Measurements from ENCODE around the gene TSHZ2.
A peak's percentile ranks its signal among the peaks of the same experiment; 100 is the strongest.

TSHZ2 gene

DNA sequence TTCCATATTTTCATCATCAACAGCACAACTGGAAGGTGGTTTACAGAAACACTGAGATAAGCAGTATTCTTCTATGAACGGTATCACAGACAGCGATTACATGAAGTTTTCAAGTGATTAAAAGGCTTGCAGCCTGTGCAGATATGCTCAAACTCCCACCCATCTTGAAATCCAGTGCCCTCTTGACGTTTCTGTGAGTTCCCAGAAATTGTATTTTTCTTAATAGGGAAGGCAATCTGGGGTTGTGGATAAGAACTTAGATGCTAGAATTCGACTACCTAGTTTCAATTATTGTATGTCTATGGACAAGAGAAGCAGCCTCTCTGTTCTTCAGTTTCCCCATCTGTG is 331.2 kb downstream of the TSHZ2 start:
- Histone ChIP-seq H3K27me3 (ENCODE audit: insufficient read depth, low read length) (no peaks in the 10 kb centered on the region), H3K4me3 (ENCODE audit: low read length) (no peak overlapping the region), H3K9me3 (ENCODE audit: insufficient read depth, low read depth, low read length) (no peaks in the 10 kb centered on the region), H3K27ac (ENCODE audit: low read depth, low read length) (no peak overlapping the region), H3K9ac (ENCODE audit: low read depth, low read length) (no peak overlapping the region), H3K36me3 (ENCODE audit: insufficient read depth, low read length) (no peaks in the 10 kb centered on the region), H3K4me1 (ENCODE audit: insufficient read depth, low read length) (no peaks in the 10 kb centered on the region)
- 94% methylated on average over 4 of the region's 4 CpGs for WGBS

- Histone ChIP-seq H3K27ac (ENCODE audit: low read depth, low read length) (no peak overlapping the region), H3K4me3 (ENCODE audit: low read length) (no peak overlapping the region), H3K27me3 (ENCODE audit: insufficient read depth, low read length) (no peaks in the 10 kb centered on the region), H3K36me3 (ENCODE audit: insufficient read depth, low read length) (no peaks in the 10 kb centered on the region), H3K4me1 (ENCODE audit: insufficient read depth, low read length) (no peaks in the 10 kb centered on the region), H3K9me3 (ENCODE audit: insufficient read depth, low read depth, low read length) (no peaks in the 10 kb centered on the region), H3K9ac (ENCODE audit: low read depth, low read length) (no peak overlapping the region)
- WGBS = 91% methylated on average over 3 of the region's 3 CpGs
Observed at GRCh38 chr20:53304146-53304545, 332.0 kb downstream of the TSHZ2 start.

DNA sequence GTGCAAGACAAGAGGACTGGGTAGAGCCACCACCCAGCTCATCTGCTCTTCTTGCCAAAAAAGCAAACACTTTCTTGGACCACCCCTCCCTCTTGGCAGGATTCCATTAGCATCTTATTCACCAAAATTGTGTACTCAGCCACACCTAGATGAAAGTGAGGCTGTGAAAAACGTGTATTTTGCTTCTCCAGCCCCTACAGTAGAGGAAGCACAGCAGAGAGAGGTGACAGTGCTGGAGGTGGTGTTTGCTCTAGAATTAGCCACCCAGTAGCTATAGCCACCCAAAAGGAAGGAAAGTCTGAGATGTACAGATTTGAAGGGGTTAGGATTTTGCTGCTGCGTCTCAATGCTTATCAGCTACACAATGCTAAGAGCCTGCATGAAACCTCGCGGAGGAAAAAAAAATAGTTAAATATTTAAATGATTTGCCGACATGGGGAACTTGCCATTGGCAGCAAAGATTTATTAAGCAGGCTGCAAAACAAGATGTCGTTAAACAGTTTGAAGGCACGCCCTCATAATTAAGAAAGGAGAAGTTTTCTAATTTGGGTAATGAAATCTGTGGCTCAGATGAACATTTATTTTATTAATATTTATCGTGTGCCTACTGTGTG is 334.1 kb downstream of the TSHZ2 start:
- H3K4me3 ChIP-seq (ENCODE audit: low read length) = no peak overlapping the region
- H3K27me3 ChIP-seq (ENCODE audit: insufficient read depth, low read length) = no peaks in the 10 kb centered on the region
- no peak overlapping the region for H3K27ac ChIP-seq (ENCODE audit: low read depth, low read length)
- no peaks in the 10 kb centered on the region for H3K36me3 ChIP-seq (ENCODE audit: insufficient read depth, low read length)
- no peak overlapping the region for H3K9ac ChIP-seq (ENCODE audit: low read depth, low read length)
- no peaks in the 10 kb centered on the region for H3K9me3 ChIP-seq (ENCODE audit: insufficient read depth, low read depth, low read length)
- 89% methylated on average over 8 of the region's 8 CpGs for WGBS
- H3K4me1 ChIP-seq (ENCODE audit: insufficient read depth, low read length) = no peaks in the 10 kb centered on the region

DNA sequence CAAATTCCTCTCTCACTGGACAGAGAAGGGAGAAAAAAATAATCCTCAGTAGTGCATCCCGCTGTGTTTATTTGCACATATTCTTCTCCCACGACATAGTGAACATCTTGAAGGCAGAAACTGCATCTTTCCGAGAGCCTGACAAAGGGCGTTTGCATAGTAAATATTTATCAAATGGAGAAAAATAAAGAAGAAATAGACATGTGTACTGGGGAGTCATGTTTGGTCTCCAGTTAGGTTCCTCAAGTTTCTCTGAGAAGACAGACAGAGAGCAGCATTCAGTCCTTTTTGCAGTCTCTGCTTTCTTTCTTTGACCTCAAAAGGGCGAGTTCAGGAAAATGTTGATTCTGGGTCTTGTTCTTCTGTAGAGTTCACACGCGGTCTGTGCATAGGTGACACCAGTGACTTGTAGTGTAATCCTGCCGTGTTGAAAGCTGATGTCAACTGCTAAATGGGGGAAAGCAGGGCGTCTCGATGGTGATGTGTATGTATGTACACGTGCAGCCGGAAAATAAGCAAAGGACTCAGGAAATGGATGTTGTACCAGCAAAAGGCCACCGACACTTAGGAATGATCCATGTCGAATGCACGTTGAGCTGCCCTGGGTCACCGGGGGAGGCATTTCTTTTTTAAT is 335.9 kb downstream of the TSHZ2 start:
- no peak overlapping the region for H3K9ac ChIP-seq (ENCODE audit: low read depth, low read length)
- H3K4me1 ChIP-seq (ENCODE audit: insufficient read depth, low read length) = no peaks in the 10 kb centered on the region
- H3K36me3 ChIP-seq (ENCODE audit: insufficient read depth, low read length) = no peaks in the 10 kb centered on the region
- H3K9me3 ChIP-seq (ENCODE audit: insufficient read depth, low read depth, low read length) = no peaks in the 10 kb centered on the region
- H3K4me3 ChIP-seq (ENCODE audit: low read length) = no peak overlapping the region
- no peak overlapping the region for H3K27ac ChIP-seq (ENCODE audit: low read depth, low read length)
- WGBS = 92% methylated on average over 16 of the region's 16 CpGs
- H3K27me3 ChIP-seq (ENCODE audit: insufficient read depth, low read length) = no peaks in the 10 kb centered on the region

DNA sequence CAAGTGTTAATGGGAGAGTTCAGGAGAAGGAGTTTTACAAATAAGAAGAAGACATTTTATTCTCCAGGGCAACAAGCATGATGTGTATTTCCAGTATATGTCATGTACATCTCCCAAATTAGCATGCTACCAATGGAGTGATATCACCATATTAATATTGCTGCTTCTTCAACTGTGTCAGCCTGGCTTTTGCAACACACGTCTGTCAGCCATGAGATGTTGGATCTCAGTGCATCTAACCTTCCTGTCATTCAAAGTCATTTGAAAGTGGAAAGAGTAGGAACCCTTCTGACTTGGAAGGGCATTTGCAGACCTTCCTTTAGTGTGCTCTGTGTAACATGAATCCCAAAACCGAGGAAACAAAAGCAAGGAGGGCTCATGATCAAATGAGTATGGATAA is 337.4 kb downstream of the TSHZ2 start:
- Histone ChIP-seq H3K9ac (ENCODE audit: low read depth, low read length) (no peak overlapping the region), H3K9me3 (ENCODE audit: insufficient read depth, low read depth, low read length) (no peaks in the 10 kb centered on the region), H3K27ac (ENCODE audit: low read depth, low read length) (no peak overlapping the region), H3K4me3 (ENCODE audit: low read length) (no peak overlapping the region), H3K36me3 (ENCODE audit: insufficient read depth, low read length) (no peaks in the 10 kb centered on the region), H3K4me1 (ENCODE audit: insufficient read depth, low read length) (no peaks in the 10 kb centered on the region), H3K27me3 (ENCODE audit: insufficient read depth, low read length) (no peaks in the 10 kb centered on the region)
- 95% methylated on average over 2 of the region's 2 CpGs for WGBS

DNA sequence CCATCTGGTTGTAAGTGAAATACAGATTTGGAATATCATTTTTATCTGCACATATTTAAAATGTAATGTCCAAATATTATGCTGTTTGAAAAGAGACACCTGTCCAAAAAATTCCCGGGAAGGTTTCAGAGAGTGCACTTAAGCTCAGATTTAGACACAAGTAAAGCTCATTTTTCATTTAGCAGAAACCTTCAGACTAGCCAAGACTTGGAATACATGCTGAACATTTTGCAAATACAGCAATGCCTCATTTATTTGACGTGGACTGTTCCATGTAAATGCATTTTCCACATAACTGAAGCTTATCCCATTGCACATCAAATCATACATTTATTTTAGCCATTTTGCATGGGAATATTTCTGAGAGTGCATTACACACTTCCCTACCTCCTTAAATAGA is 340.8 kb downstream of the TSHZ2 start:
- Histone ChIP-seq H3K9me3 (ENCODE audit: insufficient read depth, low read depth, low read length) (no peaks in the 10 kb centered on the region), H3K4me1 (ENCODE audit: insufficient read depth, low read length) (peaks cover 25% of the 10 kb centered on the region), H3K4me3 (ENCODE audit: low read length) (no peak overlapping the region), H3K27me3 (ENCODE audit: insufficient read depth, low read length) (no peaks in the 10 kb centered on the region), H3K9ac (ENCODE audit: low read depth, low read length) (no peak overlapping the region), H3K27ac (ENCODE audit: low read depth, low read length) (no peak overlapping the region), H3K36me3 (ENCODE audit: insufficient read depth, low read length) (no peaks in the 10 kb centered on the region)
- 93% methylated on average over 2 of the region's 2 CpGs for WGBS

- peaks cover 25% of the 10 kb centered on the region for H3K4me1 ChIP-seq (ENCODE audit: insufficient read depth, low read length)
- H3K27me3 ChIP-seq (ENCODE audit: insufficient read depth, low read length) = no peaks in the 10 kb centered on the region
- no peaks in the 10 kb centered on the region for H3K9me3 ChIP-seq (ENCODE audit: insufficient read depth, low read depth, low read length)
- no peak overlapping the region for H3K9ac ChIP-seq (ENCODE audit: low read depth, low read length)
- 73% methylated on average over 2 of the region's 5 CpGs for WGBS
- peak overlapping the region; percentile 49 for H3K27ac ChIP-seq (ENCODE audit: low read depth, low read length)
- no peak overlapping the region for H3K4me3 ChIP-seq (ENCODE audit: low read length)
- H3K36me3 ChIP-seq (ENCODE audit: insufficient read depth, low read length) = no peaks in the 10 kb centered on the region
Observed at GRCh38 chr20:53316206-53316937, 344.2 kb downstream of the TSHZ2 start.

DNA sequence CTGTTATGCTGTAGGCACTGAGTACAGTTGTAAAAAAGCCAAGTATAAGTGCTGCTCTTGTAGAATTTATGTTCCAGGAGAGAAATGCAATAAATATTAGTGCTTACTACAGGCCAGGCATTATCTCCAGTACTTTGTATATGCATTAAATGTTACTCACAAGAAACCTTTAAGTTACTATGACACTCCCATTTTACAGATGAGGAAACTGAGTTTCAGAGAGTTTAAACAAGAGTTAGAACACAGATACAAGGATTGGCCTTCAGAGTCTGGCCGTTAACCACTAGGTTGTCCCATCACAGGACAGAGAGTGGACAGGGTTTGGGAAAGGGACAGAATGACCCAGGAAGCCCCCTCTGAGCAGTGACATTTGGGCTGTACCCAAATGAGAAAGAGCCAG is 347.0 kb downstream of the TSHZ2 start:
- WGBS = 96% methylated on average over 1 of the region's 1 CpG

DNA sequence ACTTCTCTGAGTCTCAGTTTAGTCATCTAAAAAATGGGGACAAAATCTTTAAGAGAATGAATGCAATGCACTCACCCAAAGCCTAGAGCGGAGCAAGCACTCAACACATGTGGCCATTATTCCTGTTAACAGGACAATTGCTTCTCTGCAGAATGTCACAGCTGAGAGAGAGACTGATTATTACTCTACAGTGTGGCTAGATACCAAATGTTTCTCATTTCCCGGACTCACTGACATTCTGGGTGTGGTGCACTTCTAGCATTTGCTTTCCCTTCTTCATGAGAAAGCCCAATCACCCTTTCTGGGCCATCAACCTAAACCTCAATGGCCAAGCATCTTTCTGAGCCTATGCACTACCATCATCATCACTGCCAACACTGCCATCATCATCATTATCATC is 347.6 kb downstream of the TSHZ2 start:
- Histone ChIP-seq H3K9ac (ENCODE audit: low read depth, low read length) (no peak overlapping the region), H3K9me3 (ENCODE audit: insufficient read depth, low read depth, low read length) (no peaks in the 10 kb centered on the region)
- WGBS = 97% methylated on average over 2 of the region's 2 CpGs

More for the DNA sequence above, 347.0 kb downstream of the TSHZ2 start:
- peaks cover 25% of the 10 kb centered on the region for H3K4me1 ChIP-seq (ENCODE audit: insufficient read depth, low read length)
- no peaks in the 10 kb centered on the region for H3K27me3 ChIP-seq (ENCODE audit: insufficient read depth, low read length)
- H3K27ac ChIP-seq (ENCODE audit: low read depth, low read length) = no peak overlapping the region
- H3K36me3 ChIP-seq (ENCODE audit: insufficient read depth, low read length) = no peaks in the 10 kb centered on the region
- no peaks in the 10 kb centered on the region for H3K9me3 ChIP-seq (ENCODE audit: insufficient read depth, low read depth, low read length)
- H3K9ac ChIP-seq (ENCODE audit: low read depth, low read length) = no peak overlapping the region
- no peak overlapping the region for H3K4me3 ChIP-seq (ENCODE audit: low read length)

DNA sequence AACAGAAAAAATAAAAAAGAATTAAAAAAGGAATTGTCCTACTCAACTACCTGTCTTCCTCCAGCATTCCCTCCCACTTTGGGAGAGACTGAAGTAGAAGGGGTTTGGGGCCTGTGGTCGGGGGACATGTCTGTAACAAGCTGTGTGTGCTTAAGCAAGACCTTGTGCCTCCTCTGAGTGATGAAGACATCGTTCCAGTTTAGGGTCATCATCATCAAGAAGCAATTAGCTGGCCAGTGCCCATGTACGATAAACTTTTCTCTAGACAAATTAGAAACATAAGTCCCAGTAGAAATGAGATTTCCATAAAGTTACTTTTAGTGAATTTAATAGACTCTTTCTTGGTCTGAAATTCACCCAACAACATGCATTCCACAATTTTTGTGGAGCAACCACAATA is 348.5 kb downstream of the TSHZ2 start:
- H3K27ac ChIP-seq (ENCODE audit: low read depth, low read length) = no peak overlapping the region
- H3K27me3 ChIP-seq (ENCODE audit: insufficient read depth, low read length) = no peaks in the 10 kb centered on the region
- no peaks in the 10 kb centered on the region for H3K9me3 ChIP-seq (ENCODE audit: insufficient read depth, low read depth, low read length)
- H3K9ac ChIP-seq (ENCODE audit: low read depth, low read length) = no peak overlapping the region
- H3K4me1 ChIP-seq (ENCODE audit: insufficient read depth, low read length) = peaks cover 19% of the 10 kb centered on the region
- no peak overlapping the region for H3K4me3 ChIP-seq (ENCODE audit: low read length)
- 86% methylated on average over 3 of the region's 3 CpGs for WGBS
- H3K36me3 ChIP-seq (ENCODE audit: insufficient read depth, low read length) = no peaks in the 10 kb centered on the region

More for the DNA sequence above, 347.6 kb downstream of the TSHZ2 start:
- Histone ChIP-seq H3K27ac (ENCODE audit: low read depth, low read length) (no peak overlapping the region), H3K4me3 (ENCODE audit: low read length) (no peak overlapping the region), H3K4me1 (ENCODE audit: insufficient read depth, low read length) (peaks cover 25% of the 10 kb centered on the region), H3K36me3 (ENCODE audit: insufficient read depth, low read length) (no peaks in the 10 kb centered on the region), H3K27me3 (ENCODE audit: insufficient read depth, low read length) (no peaks in the 10 kb centered on the region)

GRCh38 chr20:53321596-53321995 is 349.4 kb downstream of the TSHZ2 start:
- Histone ChIP-seq H3K36me3 (ENCODE audit: insufficient read depth, low read length) (no peaks in the 10 kb centered on the region), H3K27me3 (ENCODE audit: insufficient read depth, low read length) (no peaks in the 10 kb centered on the region), H3K9me3 (ENCODE audit: insufficient read depth, low read depth, low read length) (no peaks in the 10 kb centered on the region), H3K9ac (ENCODE audit: low read depth, low read length) (no peak overlapping the region), H3K27ac (ENCODE audit: low read depth, low read length) (no peak overlapping the region), H3K4me1 (ENCODE audit: insufficient read depth, low read length) (peaks cover 10% of the 10 kb centered on the region), H3K4me3 (ENCODE audit: low read length) (no peak overlapping the region)
- 96% methylated on average over 4 of the region's 5 CpGs for WGBS
